HEK293T (cell line): Measurements from ENCODE around the gene TMEM242.
A peak's percentile ranks its signal among the peaks of the same experiment; 100 is the strongest.

Experiments used
- CTCF ChIA-PET: fragments of 350-600 bp; formaldehyde crosslinking; extraction: SDS; loops from one replicate; lab custom pipeline; 2021; ENCODE audit warnings: antibody characterized with exemption, inconsistent platforms; lab: Yijun Ruan, JAX
- POLR2A ChIA-PET: fragments of 350-600 bp; formaldehyde crosslinking; extraction: SDS; loops from one replicate; lab custom pipeline; 2020; ENCODE audit warnings: antibody characterized with exemption, inconsistent platforms; lab: Yijun Ruan, JAX
- DNase-seq: peaks from one replicate; pipeline ENCODE4 v3.0.0; 2012; ENCODE audit warnings: mixed read lengths; ENCODE audit errors: extremely low spot score
- ARNT ChIP-seq: fragments of 450-650 bp; IDR thresholded peaks from 2 replicates; pipeline ENCODE4 v1.6.1; 2017; ENCODE audit warnings: mild to moderate bottlenecking
- BHLHE40 ChIP-seq: fragments of 450-650 bp; IDR thresholded peaks from 2 replicates; pipeline ENCODE4 v1.6.1; 2016; ENCODE audit warnings: mild to moderate bottlenecking, moderate library complexity, borderline replicate concordance
- CTBP1 ChIP-seq: fragments of 450-650 bp; IDR thresholded peaks from 2 replicates; pipeline ENCODE4 v1.6.1; 2016; ENCODE audit warnings: borderline replicate concordance
- ELF4 ChIP-seq: fragments of 450-650 bp; IDR thresholded peaks from 2 replicates; pipeline ENCODE4 v1.6.1; 2017; ENCODE audit warnings: antibody characterized with exemption
- FOXA1 ChIP-seq: fragments of 450-650 bp; IDR thresholded peaks from 2 replicates; pipeline ENCODE4 v1.6.1; 2016; ENCODE audit warnings: mild to moderate bottlenecking
- FOXK2 ChIP-seq: fragments of 450-650 bp; IDR thresholded peaks from 2 replicates; pipeline ENCODE4 v1.6.1; 2016; ENCODE audit warnings: mild to moderate bottlenecking
- FOXM1 ChIP-seq: fragments of 450-650 bp; IDR thresholded peaks from 2 replicates; pipeline ENCODE4 v1.6.1; 2017; ENCODE audit warnings: mild to moderate bottlenecking, borderline replicate concordance
- HDGF ChIP-seq: fragments of 450-650 bp; IDR thresholded peaks from 2 replicates; pipeline ENCODE4 v1.6.1; 2017; ENCODE audit warnings: antibody characterized with exemption, borderline replicate concordance
- L3MBTL2 ChIP-seq: fragments of 450-650 bp; conservative IDR thresholded peaks from 2 replicates; pipeline ENCODE4 v1.6.1; 2016; ENCODE audit warnings: mild to moderate bottlenecking
- LEF1 ChIP-seq: fragments of 450-650 bp; IDR thresholded peaks from 2 replicates; pipeline ENCODE4 v1.6.1; 2017; ENCODE audit warnings: mild to moderate bottlenecking, borderline replicate concordance
- NFRKB ChIP-seq: fragments of 450-650 bp; IDR thresholded peaks from 2 replicates; pipeline ENCODE4 v1.6.1; 2016; ENCODE audit warnings: mild to moderate bottlenecking, moderate library complexity
- SP1 ChIP-seq: fragments of 450-650 bp; IDR thresholded peaks from 2 replicates; pipeline ENCODE4 v1.6.1; 2017
- SUZ12 ChIP-seq: fragments of 450-650 bp; IDR thresholded peaks from 2 replicates; pipeline ENCODE4 v1.6.1; 2016; ENCODE audit warnings: mild to moderate bottlenecking
- TARDBP ChIP-seq: fragments of 450-650 bp; IDR thresholded peaks from 2 replicates; pipeline ENCODE4 v1.6.1; 2016
- ZNF384 ChIP-seq: fragments of 450-650 bp; IDR thresholded peaks from 2 replicates; pipeline ENCODE4 v1.6.1; 2016
- TF ChIP-seq, protein P1 (sequence below): fragments of 450-650 bp; IDR thresholded peaks from 2 replicates; pipeline ENCODE4 v1.6.1; 2016

The TMEM242 gene

DNA sequence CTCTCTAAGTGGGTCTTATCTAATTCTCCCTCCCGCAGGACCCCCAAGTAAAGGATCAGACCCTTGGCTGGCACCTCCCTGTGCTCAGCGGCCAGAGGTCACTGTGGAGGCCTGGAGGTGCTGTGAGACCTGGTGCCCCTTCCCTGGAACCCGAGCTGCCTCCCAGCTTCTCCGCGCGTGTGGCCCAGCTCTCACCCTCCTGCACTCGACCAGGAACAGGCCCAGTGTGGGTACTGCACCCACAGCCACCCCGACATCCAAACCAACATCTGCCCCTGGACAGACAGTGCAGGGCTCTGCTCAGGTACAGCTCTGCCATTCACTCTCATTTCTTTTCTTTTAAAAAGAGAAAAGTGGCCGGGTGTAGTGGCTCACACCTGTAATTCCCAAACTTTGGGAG is 42.4 kb downstream of the TMEM242 start:
- ChIA-PET CTCF (no interaction called here), POLR2A (no interaction called here)
- no peak for DNase-seq
- no peak for TF ChIP-seq ARNT

DNA sequence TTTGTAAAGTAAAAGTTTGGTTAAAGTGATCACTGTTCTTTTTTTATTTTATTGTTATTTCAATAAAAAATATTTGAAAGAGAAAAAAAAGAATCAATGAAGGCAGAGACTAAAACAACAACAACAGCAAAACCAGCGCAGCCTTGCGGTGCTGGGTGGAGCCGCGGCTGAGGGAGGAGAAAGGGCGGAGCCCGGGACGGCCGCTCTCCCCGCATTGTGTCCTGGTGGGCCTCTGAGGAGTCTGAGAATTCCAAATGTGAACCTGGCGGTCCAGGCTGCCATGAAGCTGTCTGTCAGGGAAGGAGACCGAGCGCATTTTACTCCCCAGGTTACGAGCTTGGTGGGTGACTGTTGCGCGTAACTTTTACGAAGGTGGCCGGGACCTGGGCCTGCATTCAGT is 43.2 kb downstream of the TMEM242 start:
- no peak for DNase-seq

DNA sequence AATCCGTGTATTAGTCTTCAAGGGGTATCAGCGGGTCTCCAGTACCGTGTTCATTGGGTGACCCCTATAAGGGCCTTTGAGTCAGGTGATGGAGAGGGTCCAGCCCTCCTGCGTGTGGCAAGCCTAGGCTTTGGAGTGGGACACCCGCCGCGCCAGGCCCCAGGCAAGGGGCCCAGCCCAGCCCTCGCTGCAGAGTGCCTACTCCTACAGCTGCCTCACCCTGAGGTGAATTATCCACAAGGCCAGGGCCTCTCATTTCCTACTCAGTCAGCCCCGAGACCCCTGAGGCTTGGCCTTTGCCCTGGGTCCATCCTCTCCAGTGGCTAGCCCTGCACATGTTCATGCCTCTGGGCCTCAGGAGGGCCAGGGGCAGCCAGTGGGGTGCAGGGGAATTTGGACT is 45.1 kb downstream of the TMEM242 start:
- TF ChIP-seq CTBP1 (no peak), FOXK2 (no peak), SP1 (no peak), TARDBP (no peak), ZNF384 (no peak), NFRKB (no peak)
- POLR2A ChIA-PET = no interaction called here
- no peak for DNase-seq
- CTCF ChIA-PET = no interaction called here

More for the DNA sequence above, 43.2 kb downstream of the TMEM242 start:
- CTCF ChIA-PET = no interaction called here
- TF ChIP-seq FOXM1 = no peak
- TF ChIP-seq NFRKB = no peak
- no peak for TF ChIP-seq HDGF
- TF ChIP-seq, protein P1, sequence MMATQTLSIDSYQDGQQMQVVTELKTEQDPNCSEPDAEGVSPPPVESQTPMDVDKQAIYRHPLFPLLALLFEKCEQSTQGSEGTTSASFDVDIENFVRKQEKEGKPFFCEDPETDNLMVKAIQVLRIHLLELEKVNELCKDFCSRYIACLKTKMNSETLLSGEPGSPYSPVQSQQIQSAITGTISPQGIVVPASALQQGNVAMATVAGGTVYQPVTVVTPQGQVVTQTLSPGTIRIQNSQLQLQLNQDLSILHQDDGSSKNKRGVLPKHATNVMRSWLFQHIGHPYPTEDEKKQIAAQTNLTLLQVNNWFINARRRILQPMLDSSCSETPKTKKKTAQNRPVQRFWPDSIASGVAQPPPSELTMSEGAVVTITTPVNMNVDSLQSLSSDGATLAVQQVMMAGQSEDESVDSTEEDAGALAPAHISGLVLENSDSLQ = no peak
- no peak for TF ChIP-seq ARNT
- TF ChIP-seq ELF4 = no peak
- no peak for TF ChIP-seq SUZ12
- no peak for TF ChIP-seq FOXK2
- no peak for TF ChIP-seq LEF1
- no peak for TF ChIP-seq FOXA1
- no peak for TF ChIP-seq TARDBP
- TF ChIP-seq SP1 = no peak
- TF ChIP-seq ZNF384 = no peak
- no peak for TF ChIP-seq BHLHE40
- no peak for TF ChIP-seq L3MBTL2
- no peak for TF ChIP-seq CTBP1
- POLR2A ChIA-PET = no interaction called here

DNA sequence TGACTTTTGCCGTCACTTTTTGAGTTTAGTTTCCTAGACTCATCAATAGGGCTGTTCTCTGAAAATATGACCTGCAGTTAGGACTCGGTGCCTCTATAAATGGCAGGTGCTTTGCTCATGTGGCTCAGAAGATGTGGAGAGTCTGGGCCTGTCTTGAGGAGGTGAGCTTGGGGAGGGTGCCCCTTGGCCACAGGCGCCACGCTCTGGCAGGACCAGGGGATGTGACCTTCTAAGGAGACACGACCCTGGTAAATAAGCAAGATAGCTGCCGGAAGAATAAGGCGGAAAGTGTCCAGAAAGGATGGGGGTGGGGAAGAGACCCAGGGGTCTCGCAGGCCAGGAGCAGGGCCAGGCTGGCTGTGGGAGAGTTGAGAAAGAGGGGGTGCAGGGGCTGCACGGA is 46.6 kb downstream of the TMEM242 start:
- DNase-seq = no peak
- TF ChIP-seq LEF1 (no peak), BHLHE40 (no peak), NFRKB (no peak), ARNT (no peak)
- CTCF ChIA-PET = interaction anchor here (0.6 kb wide), 1 partner anchor 12 kb away, joined by 3 read pairs; no protein-coding TSS in a partner anchor
- POLR2A ChIA-PET = interaction anchor here (1.3 kb wide), 1 partner anchor 9 kb away, joined by 3 read pairs; no protein-coding TSS in a partner anchor

DNA sequence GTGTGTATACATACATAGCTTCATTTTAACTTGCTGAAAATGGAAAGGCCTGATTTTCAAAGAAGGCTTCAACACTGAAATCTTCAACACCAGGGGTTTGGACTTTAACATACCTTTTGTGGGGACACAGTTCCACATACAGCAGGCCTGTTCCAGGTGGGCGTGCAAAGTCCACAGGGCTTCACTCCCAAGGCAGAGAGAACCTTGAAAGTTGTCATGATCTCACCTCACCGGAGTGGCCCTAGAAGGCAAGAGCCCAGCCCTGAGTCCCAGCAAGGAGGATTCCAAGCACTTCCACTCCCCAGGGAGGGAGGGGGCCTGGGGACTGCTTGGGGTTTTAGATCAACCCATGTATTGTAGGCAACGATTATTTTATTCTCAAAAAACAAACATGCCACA is 47.2 kb downstream of the TMEM242 start:
- no peak for DNase-seq
- CTCF ChIA-PET = no interaction called here
- TF ChIP-seq ARNT (no peak), L3MBTL2 (no peak), NFRKB (no peak), SUZ12 (no peak), SP1 (no peak), ELF4 (no peak), FOXK2 (no peak), TARDBP (no peak), LEF1 (no peak), ZNF384 (no peak), CTBP1 (no peak), BHLHE40 (no peak), FOXM1 (no peak), HDGF (no peak), FOXA1 (no peak)
- TF ChIP-seq, protein P1 = no peak
- POLR2A ChIA-PET = no interaction called here

DNA sequence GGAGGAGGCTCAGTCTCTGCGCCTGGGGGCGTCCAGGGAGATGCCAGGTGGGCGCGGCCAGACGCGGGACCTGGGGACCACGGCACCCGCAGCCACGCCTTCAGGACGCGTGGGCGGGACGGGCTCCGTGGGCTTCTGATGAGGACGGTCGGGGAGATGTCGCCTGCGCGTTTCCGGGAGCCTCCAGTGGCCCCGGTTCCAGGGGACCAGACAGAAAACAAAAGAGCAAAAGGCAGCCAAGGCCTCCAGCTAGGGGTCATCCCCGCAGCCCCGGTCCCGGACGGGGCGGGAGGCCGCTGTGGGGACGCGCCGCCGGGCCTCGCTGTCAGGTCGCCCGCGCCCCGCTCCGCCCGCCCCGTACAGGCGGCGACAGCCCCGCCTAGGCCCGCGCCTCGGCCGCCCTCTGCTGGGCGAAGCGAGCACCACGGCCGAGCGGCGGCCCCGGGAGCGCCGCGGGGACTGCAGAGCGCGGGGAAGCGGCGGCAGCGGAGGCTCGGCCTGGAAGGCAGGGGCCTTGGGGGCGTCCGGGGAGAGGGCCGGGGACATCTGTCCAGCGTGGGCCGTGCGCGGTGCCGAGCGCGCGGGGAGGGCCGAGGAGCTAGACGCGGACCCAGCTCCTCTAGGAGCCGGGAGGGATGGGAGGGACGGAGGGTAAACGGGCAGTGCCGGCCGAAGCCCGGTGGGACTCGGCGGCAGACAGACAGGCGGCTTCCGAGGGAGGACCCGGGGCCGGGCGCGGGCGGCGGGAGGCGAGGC is 48.7 kb downstream of the TMEM242 start:
- ChIA-PET POLR2A (interaction anchor here (1.0 kb wide), 1 partner anchor 16 kb away, joined by 3 read pairs; no protein-coding TSS in a partner anchor), CTCF (interaction anchor here (0.7 to 0.9 kb wide), 3 partner anchors 13 to 135 kb away, joined by 3 to 4 read pairs (median 3); no protein-coding TSS in a partner anchor)
- TF ChIP-seq FOXA1 = no peak
- TF ChIP-seq FOXM1 = peak; percentile 57; the same call in 1 of the 2 replicates
- no peak for TF ChIP-seq NFRKB
- TF ChIP-seq HDGF = no peak
- peak; percentile 82; the same call in 1 of the 2 replicates for TF ChIP-seq LEF1
- TF ChIP-seq, protein P1 = peak; percentile 76
- no peak for TF ChIP-seq TARDBP
- no peak for TF ChIP-seq L3MBTL2
- TF ChIP-seq ARNT = peak; percentile 61; the same call in 1 of the 2 replicates
- peak; percentile 96 for DNase-seq
